GM18502 (cell line): ENCODE results near the gene CAMKK1.
"Not testable (repeated sequence)": the region's sequence is repeated elsewhere in the genome, so short reads cannot be mapped to it uniquely, and the experiment has no call there.

ENCODE experiments used
- ATAC-seq: cut with Tn5 transposase; IDR thresholded peaks from one replicate; pipeline ENCODE4 v1.9.1; 2021; ENCODE audit warnings: mild to moderate bottlenecking; ENCODE audit not compliant: unreplicated experiment, poor library complexity

CAMKK1 gene

DNA sequence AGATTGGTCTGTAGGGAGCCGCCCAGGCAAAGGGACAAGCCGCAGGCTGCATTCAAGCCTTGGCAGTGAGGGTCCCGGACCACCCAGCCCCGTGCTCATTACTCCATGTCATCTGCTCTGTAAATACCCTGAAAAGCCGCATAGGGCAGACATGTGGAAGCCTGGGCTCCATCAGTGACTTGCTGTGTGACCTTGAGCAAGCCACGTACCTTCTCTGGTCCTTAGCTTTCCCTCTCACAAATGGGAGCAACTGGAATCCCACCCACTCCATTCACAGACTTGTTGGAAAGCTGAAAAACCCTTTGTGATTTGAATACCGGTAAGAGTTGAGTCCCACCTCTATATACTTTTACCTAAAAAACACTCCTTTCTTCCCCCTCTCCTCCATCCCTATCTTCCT lies 11.9 kb downstream of the CAMKK1 start:
- no peak for ATAC-seq

DNA sequence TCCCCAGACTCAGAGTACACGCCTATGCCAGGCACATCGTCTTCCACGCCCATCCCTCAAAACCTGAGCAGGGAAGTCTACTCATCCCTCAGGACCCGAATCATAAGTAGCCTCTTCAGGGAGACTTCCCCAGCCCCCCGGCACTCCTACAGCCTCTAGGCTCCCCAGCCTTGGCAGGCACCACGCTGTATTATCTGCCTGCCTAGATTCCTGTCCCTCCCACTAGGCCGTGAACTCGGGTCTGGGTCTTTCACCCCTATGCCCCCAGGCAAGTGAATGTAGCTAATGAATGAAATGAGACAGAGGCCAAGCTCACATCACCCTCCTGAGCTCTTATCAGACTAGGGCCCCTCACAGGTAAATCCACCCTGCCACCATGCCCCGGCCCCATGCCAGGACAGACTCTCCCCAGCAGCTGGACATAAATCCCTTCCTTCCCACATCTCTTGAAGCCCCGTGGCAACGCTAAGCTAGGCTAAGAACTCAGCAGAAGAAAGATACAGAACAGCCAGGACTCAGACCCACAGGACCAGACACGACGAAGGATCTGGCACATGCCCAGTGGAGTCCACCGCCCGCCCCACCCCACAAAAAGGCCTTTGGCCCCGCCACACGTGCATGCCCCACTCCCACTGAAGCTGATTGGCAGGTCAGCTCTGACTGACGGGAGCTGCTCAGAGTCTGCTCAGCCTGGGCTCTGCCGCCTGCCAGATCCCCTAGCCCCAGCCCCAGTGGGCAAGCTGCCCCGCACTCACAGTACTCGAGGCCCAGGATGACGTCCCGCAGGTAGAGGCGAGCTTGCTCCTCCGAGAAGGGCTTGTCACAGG lies 13.0 kb downstream of the CAMKK1 start:
- no peak for ATAC-seq

DNA sequence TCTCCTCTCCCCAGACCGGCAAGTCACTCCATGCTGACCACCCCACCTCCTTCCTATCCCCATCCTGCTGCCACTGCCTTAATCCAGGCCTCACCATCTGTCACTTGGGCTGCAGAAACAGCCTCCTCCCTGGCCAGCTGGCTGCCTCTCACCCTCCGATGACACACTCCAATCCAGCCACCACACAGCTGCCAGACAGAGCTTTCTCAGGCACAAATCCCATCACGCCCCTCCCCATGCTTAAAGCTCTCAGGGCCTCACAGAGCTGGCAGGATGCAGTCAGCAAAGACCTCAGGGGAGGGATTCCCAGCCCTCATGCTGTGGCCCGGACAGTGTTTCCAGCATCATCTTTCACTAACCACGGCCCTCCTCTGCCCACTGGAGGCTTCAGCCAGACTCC lies 13.7 kb downstream of the CAMKK1 start:
- no peak for ATAC-seq

DNA sequence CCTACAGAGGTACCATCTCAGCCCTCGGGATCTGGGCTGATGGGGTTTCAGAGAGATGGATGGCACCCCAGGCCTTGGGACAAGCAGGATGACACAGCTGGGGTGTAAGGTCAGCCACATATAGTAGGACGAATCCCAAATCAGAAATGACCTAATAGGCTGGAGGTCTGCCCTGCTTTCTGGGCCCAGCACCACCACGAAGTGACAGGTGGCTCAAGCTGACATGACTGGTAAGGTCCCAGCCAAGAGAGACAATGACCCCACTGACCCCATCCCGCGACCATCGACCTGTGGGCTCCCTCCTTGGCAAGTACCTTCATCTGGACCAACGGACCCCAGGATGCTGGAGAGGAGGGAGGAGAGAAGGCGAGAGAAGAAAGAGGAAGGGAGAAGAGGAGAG lies 15.6 kb downstream of the CAMKK1 start:
- ATAC-seq = no peak

DNA sequence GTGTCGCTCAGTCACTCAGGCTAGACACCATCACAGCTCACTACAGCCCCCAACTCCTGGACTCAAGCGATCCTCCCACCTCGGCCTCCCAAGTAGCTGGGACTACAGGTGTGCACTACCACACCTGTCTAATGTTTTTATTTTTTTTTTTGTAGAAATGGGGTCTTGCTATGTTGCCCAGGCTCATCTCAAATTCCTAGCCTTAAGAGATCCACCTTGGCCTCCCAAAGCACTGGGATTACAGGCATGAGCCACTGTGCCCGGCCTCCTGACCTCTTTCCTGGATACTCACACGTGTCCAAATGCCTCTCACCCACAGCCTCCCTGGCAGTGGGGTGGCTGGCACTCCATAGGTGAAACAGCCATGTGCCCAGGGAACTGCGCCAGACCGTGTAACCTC lies 17.5 kb downstream of the CAMKK1 start:
- ATAC-seq = no peak

DNA sequence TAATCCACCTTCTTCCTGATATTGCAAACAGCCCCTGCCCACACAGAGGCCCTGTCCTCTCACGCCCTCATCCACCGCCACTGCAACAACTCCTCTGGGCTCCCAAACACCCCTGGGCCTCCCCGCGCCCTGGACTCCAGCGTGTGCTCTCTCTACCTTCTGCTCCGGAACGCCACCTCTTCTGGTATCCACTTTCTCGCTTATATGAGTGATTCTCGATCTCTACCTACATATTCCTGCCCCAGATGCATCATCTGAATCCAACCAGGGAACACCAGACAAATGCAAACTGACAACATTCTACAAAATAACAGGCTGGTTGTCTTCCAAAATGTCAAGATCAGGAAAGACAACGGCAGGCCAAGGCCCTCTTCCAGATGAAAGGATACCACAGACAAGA lies 19.0 kb downstream of the CAMKK1 start:
- ATAC-seq = no peak

DNA sequence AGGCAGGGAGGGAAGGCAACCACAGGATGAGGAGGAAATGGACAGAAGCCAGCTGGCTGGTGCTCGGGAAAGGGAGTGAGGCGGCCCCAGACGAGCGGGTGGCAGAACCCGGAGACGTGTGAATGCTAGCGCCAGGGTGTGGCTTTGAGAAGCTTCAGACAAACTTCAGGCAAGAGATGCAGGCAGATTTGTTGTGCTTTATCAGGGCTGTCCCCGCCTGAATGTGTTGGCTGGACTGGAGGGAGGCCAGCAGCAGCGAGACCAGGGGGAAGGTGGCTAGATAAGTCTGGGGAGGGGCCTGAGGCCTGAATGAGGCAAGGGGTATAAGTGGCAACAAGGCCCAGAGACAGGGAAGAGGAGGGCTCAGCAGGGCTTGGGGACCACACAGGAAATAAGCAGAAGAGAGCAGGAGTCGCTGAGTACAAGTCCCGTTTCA lies 22.0 kb downstream of the CAMKK1 start:
- ATAC-seq = peak; percentile 52

DNA sequence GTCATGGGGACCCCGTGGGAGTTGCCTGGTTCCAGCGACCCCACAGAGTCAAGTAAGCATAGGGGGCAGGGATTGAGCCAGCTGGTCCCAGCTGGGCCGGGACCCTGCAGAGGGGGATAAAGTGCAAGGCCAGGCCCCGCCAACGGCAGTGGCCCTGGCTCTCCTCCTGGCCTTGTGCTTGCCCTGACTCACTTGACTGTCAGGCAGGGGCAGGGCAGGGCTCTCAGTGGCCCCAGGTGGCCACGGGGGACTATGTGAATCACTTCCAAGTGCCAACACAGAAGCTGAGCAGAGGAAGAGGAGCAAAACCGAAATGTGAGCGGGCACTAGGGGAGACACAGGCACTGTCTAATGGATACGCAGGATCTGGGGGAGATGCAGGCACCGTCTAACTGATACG lies 25.2 kb downstream of the CAMKK1 start:
- no peak for ATAC-seq

DNA sequence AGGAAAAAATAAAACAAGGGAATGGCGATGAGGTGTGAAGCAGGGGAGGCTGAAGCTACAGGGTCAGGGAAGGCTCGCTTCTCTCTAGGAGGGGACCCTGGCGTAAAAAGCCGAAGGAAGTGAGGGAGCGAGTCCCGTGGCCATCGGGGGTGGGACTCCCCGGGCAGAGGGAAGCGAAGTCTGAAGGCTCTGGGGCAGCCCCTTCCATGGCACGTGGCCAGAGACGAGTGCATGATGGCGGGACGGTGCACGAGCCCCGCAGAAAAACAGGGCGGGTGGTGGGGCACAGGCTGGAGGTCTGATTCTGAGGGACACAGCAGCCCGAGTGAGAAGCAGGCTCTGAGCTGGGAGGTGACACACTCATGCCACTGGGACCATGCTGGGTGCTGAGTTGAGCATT lies 25.7 kb downstream of the CAMKK1 start:
- no peak for ATAC-seq

DNA sequence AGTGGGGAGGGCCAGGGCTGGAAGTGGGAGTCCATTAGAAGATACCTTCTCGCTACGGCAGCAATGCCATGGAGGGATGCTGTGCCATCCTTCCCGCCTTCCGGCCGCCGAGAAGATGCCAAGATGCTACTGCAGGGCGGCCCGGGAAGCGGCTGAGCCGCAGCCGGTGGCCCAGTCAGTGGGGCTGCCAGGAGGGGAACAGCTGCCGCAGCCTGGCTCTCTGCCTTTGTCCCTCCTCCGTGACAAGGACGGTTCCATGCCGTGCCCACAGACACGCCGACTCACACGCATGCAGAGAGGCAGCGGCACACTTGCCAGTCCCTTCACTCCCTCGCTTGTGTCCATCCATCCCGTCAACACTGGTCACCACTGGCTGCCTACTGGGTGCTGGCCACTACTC lies 26.6 kb downstream of the CAMKK1 start:
- no peak for ATAC-seq

DNA sequence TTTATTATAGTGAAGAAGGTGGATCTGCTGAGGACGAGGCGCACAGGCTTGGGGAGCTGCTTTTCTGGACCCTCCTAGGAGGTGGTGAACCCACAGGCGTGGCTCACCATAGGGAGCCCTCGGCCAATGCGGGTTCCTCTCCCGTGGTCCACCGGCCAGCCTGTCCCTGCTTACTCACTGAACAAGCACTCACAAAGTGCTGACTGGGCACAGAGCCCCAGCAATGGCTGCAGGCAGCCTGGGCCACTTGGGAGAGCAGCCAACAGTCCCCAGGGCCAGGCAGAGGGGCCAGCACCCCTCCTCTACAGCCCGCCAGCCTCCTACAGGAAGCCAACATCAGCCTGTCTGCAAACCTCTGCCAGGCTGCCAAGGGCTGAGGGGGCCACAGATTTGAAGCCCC lies 27.7 kb downstream of the CAMKK1 start:
- ATAC-seq = no peak

DNA sequence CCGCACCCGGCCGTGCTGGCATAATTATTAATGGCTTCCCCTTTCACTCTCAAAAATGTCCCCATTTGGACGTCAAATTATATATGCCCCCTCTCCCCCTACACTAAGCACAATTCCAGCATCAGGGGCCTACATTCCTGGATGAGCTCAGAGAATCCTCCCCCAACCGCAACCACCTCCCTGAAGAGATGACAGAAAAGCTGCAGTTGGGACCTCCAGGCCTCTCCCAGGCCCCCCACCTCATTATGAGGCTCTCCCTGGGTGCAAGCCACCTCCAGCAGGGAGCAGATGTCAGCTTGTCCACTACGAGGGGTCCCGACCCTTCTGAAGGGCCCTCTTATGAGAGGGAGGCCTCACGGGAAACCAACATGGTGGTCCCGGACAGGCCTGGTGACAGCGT lies 28.3 kb downstream of the CAMKK1 start:
- no peak for ATAC-seq

DNA sequence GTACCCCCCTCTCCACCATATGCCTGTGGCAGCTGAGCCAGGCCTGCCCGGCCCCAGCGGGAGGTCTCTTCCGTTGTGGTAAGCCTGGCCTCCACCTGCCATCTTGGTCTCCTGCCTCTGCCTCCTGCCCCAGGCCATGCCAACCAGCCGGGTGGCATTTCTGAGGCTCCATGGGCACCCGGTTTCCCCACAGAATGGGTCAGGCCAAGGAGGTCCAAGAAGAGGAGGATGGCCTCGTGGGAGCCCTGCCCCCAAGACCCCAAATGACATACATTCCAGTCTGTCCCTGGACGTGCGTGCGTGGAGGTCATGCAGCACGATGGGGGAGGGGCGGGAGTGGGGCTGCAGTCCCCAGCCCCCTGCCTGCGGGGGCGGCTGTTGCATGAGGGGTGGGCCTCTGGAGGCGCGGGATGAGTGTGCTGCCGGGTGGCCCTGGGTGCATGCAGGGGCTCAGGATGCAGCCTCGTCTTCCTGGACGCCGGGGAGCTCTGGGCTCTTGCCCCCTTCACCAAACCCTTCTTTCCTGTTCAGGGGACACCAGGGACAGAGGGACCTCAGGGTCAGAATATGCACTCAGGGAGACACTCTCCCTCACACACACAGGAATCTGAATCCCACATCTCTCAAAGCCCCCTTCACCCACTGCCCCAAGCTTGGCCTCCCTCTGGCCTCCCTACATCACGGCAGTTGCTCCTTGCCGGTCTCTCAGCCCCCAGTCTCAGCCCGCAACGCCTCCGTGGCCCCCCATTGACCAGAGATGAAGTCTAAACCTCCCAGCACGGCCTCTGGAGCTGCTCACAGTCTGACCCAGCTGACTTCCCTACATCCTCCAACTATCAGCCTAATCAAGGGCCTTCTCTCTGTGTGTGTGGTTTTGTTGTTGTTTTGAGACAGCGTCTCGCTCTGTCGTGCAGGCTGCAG lies 30.8 kb downstream of the CAMKK1 start:
- ATAC-seq = no peak

DNA sequence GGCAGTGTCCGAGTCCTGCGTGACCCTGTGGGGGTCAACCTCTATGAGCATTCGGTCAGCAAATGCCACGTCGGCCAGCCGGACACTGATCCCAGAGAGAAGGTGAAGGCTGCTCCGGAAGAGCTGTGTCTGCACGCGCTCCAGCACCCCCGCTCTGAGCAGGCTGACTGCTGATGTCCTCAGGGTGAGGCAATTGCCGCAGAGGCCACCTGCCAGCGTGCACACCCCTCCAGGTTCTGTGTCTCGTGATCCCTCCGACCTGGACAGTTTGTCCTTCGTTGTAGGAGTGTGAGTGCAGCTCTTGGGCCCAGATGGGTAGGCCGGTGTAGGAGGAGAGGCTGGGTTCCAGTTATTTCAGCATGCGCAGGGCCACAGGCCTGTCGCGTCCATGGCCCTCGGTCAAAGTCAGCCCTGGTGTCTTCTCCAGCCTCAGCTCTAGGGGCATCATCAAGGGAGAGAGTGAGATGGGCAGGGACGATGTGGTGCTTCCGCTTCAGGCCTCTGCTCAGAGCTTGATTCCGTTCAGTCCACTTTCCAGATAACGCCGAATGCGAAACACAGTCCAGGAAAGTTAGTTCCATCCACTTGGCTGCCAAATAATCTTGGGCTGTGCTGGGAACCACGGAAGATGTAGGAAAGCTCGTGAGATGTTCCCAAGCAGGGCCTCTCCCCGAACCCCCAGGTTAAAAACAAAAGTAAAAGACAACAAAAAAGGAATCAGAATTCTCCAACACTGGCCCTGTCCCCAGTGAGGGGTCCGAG lies 31.7 kb downstream of the CAMKK1 start:
- ATAC-seq = no peak

DNA sequence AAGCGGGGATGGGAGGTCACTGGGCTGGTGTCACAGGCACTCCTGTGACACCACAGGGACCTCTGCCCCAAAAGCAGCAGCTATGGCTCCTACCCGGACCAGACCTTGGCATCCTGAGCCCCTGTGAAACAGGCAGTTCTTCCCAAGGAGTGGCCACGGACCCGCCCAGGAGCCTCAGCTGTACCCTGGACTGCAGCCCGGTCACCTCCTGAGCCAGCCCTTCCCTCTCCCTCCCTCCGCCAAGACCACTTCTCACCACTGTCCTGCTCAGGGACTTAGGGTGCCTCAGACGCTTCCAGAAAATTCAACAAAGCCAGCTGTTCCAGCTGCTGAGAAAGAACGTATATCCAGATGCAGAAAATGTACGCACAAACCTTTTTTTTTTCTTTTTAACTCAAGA lies 32.9 kb downstream of the CAMKK1 start:
- no peak for ATAC-seq

DNA sequence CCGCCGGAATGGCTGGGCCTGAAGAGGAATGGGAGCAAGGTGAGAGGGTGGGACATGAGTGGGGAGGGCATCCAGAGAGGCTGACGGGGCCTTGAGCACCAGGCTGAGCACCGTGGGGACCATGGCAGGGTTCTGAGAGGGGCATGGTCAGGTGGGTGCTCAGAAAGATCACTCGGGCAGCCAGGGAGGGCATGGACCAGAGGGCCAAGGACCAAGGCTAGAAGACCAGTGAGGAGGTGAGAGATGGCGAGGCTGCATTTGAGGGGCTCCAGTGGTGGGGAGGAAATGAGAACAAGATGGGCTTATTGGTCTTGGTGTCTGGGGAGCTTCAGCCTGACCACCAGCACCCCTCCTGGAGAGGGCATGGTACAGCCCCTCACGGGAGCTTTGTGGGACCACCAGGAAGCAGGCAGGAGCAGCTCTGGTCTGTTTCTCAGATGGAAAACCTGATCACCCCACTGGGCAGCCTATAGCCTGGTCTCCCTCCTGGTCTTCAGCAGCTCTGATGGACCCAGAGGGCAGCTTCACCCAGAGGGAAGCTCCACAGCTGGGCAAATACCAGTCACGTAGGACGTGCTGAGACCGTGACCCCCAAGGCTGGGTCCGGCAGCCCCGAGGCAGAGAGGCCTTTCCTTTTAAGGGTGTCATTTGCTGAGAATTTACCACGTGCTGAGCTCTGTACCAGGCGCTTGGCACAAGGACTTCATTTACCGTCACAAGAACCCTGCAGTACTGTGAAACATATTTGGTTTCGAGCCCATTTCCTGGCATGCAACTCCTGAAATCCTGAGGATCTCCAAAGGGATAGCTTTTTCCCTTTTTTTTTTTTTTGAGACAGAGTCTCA lies 35.4 kb downstream of the CAMKK1 start:
- ATAC-seq = no peak

DNA sequence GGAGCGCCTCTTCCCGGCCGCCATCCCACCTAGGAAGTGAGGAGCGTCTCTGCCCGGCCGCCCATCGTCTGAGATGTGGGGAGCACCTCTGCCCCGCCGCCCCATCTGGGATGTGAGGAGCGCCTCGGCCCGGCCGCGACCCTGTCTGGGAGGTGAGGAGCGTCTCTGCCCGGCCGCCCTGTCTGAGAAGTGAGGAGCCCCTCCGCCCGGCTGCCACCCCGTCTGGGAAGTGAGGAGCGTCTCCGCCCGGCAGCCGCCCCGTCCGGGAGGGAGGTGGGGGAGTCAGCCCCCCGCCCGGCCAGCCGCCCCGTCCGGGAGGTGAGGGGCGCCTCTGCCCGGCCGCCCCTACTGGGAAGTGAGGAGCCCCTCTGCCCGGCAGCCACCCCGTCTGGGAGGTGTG lies 38.6 kb downstream of the CAMKK1 start:
- ATAC-seq = not testable (repeated sequence)

DNA sequence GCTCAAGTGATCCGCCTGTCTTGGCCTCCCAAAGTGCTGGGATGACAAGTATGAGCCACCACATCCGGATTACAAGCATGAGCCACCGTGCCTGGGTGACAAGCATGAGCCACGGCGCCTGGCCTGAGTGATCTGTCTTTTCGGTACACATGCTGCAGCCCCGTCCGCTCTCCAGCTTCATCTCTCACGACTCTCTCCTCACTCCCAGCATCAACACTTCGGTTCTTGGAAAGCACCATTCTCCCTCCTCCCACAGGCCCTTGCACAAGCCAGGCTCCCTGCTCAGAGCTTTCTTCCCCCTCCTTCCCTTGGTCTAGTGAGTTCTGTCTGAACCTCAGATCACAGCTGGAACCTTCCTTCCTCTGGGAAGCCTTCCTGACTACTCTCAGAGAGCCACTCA lies 40.3 kb downstream of the CAMKK1 start:
- ATAC-seq = no peak

DNA sequence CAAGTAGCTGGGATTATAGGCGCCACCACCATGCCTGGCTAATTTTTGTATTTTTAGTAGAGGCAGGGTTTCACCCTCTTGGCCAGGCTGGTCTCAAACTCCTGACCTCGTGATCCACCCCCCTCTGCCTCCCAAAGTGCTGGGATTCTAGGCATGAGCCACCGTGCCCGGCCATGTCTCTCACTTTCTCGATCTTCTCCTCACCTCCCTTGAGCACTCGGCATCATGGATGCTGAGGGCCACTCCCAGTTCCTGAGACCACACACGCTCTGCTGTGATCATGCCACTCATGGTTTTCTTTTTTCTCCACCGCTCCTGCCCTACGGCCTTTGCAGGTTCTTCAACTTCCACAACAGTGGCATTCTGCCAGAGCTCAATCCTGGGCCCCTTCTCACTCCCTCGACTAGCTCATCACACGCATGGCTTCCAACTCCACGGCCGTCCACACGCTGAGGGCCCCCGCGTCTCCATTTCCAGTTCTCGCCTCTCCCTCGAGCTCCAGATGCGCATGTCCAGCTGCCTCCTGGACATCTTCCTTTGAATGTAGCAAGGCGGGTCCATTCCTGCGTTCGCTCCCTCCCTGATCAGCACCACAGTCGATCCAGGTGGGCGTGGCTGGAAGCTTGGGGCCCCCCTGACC lies 41.3 kb downstream of the CAMKK1 start:
- ATAC-seq = no peak
